Measurements from ENCODE around the gene MYO3B.

GRCh38 chr2:170514140-170514539 is 336.2 kb downstream of the MYO3B start:
- no peak for TF ChIP-seq CTCF (IDR thresholded peaks at IDR 0.05; ENCODE audit: borderline replicate concordance, extremely low read depth, low read length, poor library complexity, severe bottlenecking)
- no peak for TF ChIP-seq EZH2 (IDR thresholded peaks at IDR 0.05; ENCODE audit: borderline replicate concordance, low read depth, low read length, severe bottlenecking)

All from DND-41 (cell line).